ENCODE results near the gene BPIFB2.

Gene BPIFB2

GRCh38 chr20:32984631-32985354, 22.7 kb upstream of the BPIFB2 start:
- TF ChIP-seq CTCF (IDR thresholded peaks at IDR 0.05; ENCODE audit: low read depth, low read length, missing control alignments), result no peak
- DNase-seq, result no peak
- Histone ChIP-seq H3K27ac (no peak overlapping the region), H3K36me3 (replicated peaks) (no peaks in the 10 kb centered on the region), H3K27me3 (replicated peaks) (no peaks in the 10 kb centered on the region), H3K4me3 (ENCODE audit: low read depth, low read length) (no peak overlapping the region)
- in situ Hi-C loops (cut with HindIII; ENCODE audit: low pct_ligation_motif_present, low sequenced_read_pairs), result no loop called here

- in situ Hi-C loops (cut with HindIII; ENCODE audit: low pct_ligation_motif_present, low sequenced_read_pairs), result no loop called here
- no peaks in the 10 kb centered on the region for H3K36me3 ChIP-seq (replicated peaks)
- H3K27me3 ChIP-seq (replicated peaks), result no peaks in the 10 kb centered on the region
- TF ChIP-seq CTCF (IDR thresholded peaks at IDR 0.05; ENCODE audit: low read depth, low read length, missing control alignments), result no peak
- H3K4me3 ChIP-seq (ENCODE audit: low read depth, low read length), result no peak overlapping the region
- no peak for DNase-seq
- H3K27ac ChIP-seq, result no peak overlapping the region
Observed at GRCh38 chr20:32985596-32985995, 21.9 kb upstream of the BPIFB2 start.

- DNase-seq, result no peak
- no peak for TF ChIP-seq CTCF (IDR thresholded peaks at IDR 0.05; ENCODE audit: low read depth, low read length, missing control alignments)
- H3K27ac ChIP-seq, result no peak overlapping the region
Observed at GRCh38 chr20:32986331-32986966, 21.1 kb upstream of the BPIFB2 start.

GRCh38 chr20:32987044-32987825, 20.3 kb upstream of the BPIFB2 start:
- Histone ChIP-seq H3K36me3 (replicated peaks) (no peaks in the 10 kb centered on the region), H3K4me3 (ENCODE audit: low read depth, low read length) (no peak overlapping the region), H3K27ac (no peak overlapping the region), H3K27me3 (replicated peaks) (no peaks in the 10 kb centered on the region)
- no peak for DNase-seq
- in situ Hi-C loops (cut with HindIII; ENCODE audit: low pct_ligation_motif_present, low sequenced_read_pairs), result no loop called here
- TF ChIP-seq CTCF (IDR thresholded peaks at IDR 0.05; ENCODE audit: low read depth, low read length, missing control alignments), result no peak

More at GRCh38 chr20:32986331-32986966, 21.1 kb upstream of the BPIFB2 start:
- Histone ChIP-seq H3K27me3 (replicated peaks) (no peaks in the 10 kb centered on the region), H3K4me3 (ENCODE audit: low read depth, low read length) (no peak overlapping the region), H3K36me3 (replicated peaks) (no peaks in the 10 kb centered on the region)
- in situ Hi-C loops (cut with HindIII; ENCODE audit: low pct_ligation_motif_present, low sequenced_read_pairs), result no loop called here

GRCh38 chr20:32988008-32988407, 19.5 kb upstream of the BPIFB2 start:
- TF ChIP-seq CTCF (IDR thresholded peaks at IDR 0.05; ENCODE audit: low read depth, low read length, missing control alignments), result no peak
- Histone ChIP-seq H3K4me3 (ENCODE audit: low read depth, low read length) (no peak overlapping the region), H3K27me3 (replicated peaks) (no peaks in the 10 kb centered on the region), H3K27ac (no peak overlapping the region), H3K36me3 (replicated peaks) (no peaks in the 10 kb centered on the region)
- DNase-seq, result no peak
- in situ Hi-C loops (cut with HindIII; ENCODE audit: low pct_ligation_motif_present, low sequenced_read_pairs), result no loop called here
